ENCODE results near the gene PPIB. TPM values are rescaled to one million over a fixed set of nuclear protein-coding genes. Genes with fewer than 3 reads are reported as not detected.
"Not testable (repeated sequence)": the region's sequence is repeated elsewhere in the genome, so short reads cannot be mapped to it uniquely, and the experiment has no call there.

The PPIB gene
- total RNA-seq, 1 donor, result 811 TPM

DNA sequence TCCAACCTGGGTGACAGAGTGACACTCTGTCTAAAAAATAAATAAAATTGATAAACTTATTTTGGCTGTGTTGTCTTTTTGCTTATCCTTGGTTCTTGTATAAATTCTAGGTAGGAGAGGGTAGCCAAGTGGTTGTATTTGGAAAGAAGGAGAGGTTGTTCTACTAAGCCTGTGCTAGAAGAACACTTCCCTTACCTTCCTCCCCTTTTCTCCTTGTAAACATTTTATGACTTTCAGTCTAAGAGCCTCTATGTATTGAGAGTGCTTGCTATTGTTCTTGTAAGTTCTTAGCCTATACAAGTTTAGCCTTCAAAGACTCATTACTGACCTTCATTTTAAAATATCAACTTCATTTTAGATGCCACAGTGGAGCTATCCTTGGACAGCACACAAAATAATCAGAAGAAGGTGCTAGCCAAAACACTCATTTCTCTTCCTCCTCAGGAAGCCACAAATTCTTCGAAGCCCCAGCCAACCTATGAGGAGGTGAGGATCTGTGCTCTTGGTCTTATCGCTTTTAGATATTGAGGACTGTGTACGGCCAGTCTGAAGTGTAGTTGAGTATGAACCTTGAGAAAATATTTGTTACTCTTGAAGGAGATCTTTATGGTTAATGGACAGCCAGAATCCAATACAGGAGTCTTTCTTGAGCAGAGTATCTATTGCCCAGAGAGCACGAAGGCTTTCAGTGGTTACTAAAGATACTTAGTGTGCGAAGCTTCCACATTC, 44.9 kb downstream of the PPIB start:
- TF ChIP-seq, protein P1, sequence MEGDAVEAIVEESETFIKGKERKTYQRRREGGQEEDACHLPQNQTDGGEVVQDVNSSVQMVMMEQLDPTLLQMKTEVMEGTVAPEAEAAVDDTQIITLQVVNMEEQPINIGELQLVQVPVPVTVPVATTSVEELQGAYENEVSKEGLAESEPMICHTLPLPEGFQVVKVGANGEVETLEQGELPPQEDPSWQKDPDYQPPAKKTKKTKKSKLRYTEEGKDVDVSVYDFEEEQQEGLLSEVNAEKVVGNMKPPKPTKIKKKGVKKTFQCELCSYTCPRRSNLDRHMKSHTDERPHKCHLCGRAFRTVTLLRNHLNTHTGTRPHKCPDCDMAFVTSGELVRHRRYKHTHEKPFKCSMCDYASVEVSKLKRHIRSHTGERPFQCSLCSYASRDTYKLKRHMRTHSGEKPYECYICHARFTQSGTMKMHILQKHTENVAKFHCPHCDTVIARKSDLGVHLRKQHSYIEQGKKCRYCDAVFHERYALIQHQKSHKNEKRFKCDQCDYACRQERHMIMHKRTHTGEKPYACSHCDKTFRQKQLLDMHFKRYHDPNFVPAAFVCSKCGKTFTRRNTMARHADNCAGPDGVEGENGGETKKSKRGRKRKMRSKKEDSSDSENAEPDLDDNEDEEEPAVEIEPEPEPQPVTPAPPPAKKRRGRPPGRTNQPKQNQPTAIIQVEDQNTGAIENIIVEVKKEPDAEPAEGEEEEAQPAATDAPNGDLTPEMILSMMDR (IDR thresholded peaks at IDR 0.05; ENCODE audit: insufficient read depth, low read length), result no peak
- no peak overlapping the region for H3K4me3 ChIP-seq (ENCODE audit: low read depth, low read length)
- DNase-seq (ENCODE audit: low read depth), result no peak

DNA sequence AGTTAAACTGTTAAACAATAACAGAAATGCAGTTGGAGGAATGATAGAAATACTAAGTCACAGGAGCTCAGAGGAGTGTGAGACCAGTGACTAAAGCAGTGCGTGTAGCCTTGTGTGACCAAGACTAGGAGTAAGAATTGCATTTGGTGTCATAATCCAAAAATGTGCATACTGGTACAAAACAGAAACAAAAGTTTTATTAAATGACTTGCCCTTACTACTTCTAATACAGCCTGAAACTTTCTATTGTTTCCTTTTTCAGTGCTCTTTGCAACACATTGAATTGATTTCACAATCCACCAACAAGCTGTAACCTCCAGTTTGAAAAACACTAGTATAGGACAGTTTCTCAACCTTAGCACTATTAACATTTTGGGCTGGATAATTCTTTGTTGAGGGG, 49.9 kb downstream of the PPIB start:
- no peak overlapping the region for H3K4me3 ChIP-seq (ENCODE audit: low read depth, low read length)
- DNase-seq (ENCODE audit: low read depth), result peak; percentile 79
- TF ChIP-seq, protein P1 (IDR thresholded peaks at IDR 0.05; ENCODE audit: insufficient read depth, low read length), result no peak

DNA sequence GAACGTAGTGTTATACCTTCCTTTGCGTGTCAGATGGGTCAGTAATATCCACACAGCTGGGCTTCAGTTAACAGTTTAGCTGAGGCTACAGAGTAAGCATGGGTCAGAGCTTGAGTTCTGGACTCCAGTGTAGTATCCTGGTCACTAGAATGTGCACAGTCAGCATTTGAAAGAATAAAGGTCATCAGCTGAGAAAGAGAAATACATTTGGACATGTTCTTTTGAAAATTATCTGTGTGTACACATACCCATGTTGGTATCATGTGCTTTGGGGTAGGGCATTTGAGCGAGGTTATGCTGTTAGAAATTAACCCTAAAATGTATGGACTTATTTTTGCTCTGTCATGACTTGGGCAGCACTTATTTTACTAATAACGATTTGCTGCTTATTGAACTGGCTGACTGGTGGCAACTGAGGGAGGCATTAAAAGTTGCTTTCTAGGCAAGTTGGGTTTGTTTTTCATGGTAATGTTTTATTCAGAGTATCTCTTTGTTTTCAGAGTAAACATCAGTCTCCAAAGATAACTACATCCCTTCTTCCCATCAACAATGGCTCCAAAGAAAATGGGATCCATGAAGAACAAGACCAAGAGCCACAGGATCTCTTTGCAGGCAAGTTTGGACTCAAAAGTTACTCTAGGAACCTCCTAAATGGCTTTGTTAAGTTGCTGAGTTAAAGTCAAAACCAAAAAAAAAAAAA, 50.6 kb downstream of the PPIB start:
- H3K4me3 ChIP-seq (ENCODE audit: low read depth, low read length), result no peak overlapping the region
- TF ChIP-seq, protein P1 (IDR thresholded peaks at IDR 0.05; ENCODE audit: insufficient read depth, low read length), result no peak
- no peak for DNase-seq (ENCODE audit: low read depth)

DNA sequence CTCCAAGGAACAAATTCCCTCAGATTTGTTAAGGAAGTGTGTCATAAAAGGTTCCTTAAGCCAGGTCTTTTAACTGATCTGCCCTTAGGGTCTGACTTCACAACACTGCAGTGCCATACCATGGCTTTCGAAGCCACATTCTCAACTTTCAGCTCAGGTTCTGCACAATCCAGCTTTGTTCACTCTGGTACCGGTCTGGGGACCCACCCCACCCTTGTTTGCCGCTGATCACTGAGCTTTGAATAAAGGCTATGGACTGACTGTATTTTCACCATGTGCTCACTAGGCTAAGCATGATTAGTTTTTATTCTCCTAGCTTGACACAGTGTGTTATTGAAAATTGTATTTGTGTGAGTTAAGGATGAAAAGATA, 51.2 kb downstream of the PPIB start:
- no peak for DNase-seq (ENCODE audit: low read depth)
- H3K4me3 ChIP-seq (ENCODE audit: low read depth, low read length), result no peak overlapping the region
- TF ChIP-seq, protein P1 (IDR thresholded peaks at IDR 0.05; ENCODE audit: insufficient read depth, low read length), result no peak

DNA sequence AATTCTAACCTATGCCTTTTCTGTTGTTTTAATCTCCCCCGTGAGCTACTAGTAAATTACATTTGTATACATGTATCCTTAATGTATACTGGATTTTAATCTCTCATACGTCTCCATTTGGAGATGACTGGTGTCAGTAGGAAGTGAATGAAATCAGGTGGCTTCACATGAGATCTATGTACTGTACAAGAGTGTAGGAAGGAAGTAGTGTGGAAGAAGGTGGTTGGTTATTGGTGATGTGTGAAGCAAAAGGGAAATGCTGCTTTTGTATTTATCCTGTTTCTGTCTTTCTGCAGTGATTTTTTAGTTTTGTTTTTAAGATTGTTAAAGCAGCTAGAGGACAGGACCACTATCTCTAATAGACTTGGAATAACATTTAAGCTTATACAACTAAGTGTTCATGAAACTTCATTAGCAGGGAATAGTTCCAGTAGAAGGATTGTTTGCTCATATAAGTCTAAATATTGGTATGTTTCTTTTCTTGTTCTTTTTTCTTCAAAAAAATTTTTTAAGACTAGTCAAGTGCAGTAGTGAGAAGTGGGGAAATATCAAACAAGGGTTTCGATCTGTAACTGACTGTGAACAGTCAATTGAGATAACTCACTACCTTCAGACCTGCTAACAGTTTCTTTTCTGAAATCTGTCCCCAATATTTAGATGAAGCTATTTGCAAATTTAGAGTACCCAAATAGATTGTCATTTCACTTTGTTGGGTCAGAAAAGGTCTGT, 51.7 kb downstream of the PPIB start:
- H3K4me3 ChIP-seq (ENCODE audit: low read depth, low read length), result no peak overlapping the region
- DNase-seq (ENCODE audit: low read depth), result no peak
- TF ChIP-seq, protein P1 (IDR thresholded peaks at IDR 0.05; ENCODE audit: insufficient read depth, low read length), result no peak

DNA sequence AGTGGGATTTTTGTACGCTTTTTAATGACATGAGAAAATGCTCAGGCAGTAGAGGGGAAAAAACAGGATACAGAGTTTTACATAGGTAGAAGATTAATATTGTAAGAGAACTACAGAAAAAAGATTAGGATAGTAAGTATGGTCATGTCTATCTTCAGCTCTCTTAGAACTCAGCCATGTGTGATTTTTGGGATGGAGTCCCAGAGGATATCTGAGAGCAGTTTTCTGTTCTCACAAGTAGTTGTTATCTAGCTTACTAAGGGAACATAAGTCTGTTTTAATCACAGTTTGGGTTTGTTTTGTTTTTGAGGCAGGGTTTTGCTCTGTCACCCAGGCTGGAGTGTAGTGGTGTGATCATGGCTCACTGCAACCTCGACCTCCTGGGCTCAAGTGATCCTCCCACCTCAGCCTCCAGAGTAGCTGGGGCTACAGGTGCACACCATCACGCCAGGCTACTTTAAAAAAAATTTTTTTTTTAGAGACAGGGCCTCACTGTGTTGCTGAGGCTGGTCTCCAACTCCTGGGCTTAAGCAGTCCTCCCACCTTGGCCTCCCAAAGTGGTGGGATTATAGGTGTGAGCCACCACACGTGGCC, 52.6 kb downstream of the PPIB start:
- not testable (repeated sequence) for H3K4me3 ChIP-seq (ENCODE audit: low read depth, low read length); DNase-seq (ENCODE audit: low read depth)

DNA sequence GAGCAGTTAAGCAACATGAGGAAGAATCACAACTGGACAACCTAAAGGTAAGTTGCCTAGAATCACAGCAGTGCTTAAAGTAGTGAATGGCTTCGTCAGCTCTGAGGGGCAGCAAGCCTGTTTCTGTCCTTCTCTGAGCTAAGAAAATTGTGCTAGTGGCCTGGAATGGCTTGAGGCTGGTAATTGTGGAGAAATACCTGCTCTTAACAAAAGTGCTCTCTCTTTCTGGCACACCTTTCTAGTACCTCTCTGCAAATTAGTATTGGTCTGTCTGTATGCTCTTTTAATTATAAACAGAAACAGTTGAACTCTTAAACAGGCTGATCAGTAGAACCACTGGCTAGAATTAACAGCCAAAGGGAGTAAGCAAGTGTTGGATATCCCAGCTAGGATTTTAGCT, 55.5 kb downstream of the PPIB start:
- no peak overlapping the region for H3K4me3 ChIP-seq (ENCODE audit: low read depth, low read length)
- no peak for DNase-seq (ENCODE audit: low read depth)
- TF ChIP-seq, protein P1 (IDR thresholded peaks at IDR 0.05; ENCODE audit: insufficient read depth, low read length), result no peak
